ENCODE results near the gene SBK2. TPM values are rescaled to one million over a fixed set of nuclear protein-coding genes. Genes with fewer than 3 reads are reported as not detected.
"Not testable (repeated sequence)": the region's sequence is repeated elsewhere in the genome, so short reads cannot be mapped to it uniquely, and the experiment has no call there.

The SBK2 gene, protein sequence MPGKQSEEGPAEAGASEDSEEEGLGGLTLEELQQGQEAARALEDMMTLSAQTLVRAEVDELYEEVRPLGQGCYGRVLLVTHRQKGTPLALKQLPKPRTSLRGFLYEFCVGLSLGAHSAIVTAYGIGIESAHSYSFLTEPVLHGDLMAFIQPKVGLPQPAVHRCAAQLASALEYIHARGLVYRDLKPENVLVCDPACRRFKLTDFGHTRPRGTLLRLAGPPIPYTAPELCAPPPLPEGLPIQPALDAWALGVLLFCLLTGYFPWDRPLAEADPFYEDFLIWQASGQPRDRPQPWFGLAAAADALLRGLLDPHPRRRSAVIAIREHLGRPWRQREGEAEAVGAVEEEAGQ
- not detected for total RNA-seq (2021; fragmentation: NEBNext Ultra II Directional; extraction: Animal tissue kit (Norgen Biotek cat#: 25700))
- long read RNA-seq = 0 reads

DNA sequence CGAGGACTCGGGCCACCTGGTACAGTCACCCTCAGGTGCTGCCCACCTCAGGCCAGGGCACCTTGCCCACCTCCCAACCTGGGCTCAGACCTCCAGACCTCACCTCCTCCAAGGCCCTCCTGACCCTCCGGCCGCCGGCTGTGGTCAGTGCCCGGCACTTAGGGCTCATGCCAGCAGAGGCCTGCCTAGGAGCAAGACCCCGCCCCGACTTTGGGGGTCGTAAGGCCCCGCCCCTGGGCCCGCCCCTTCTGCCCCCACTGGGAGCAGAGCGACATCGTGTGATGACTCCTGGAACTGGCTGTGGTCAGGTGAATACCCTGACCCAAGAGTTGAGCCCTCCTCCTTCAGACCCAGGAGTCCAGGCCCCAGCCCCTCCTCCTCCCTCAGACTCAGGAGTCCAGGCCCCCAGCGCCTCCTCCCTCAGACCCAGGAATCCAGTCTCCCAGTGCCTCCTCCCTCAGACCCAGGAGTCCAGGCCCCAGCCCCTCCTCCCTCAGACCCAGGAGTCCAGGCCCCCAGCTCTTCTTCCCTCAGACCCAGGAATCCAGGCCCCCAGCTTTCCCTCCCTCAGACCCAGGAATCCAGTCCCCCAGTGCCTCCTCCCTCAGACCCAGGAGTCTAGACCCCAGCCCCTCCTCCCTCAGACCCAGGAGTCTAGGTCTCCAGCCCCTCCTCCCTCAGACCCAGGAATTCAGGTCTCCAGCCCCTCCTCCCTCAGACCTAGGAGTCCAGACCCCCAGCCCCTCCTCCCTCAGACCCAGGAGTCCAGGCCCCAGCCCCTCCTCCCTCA is at the start of gene SBK2:
Gene SBK2, minus strand, starts transcription at position 183 of the 790 bp plus-strand sequence. CDS start 839 bp downstream, outside the sequence.
- Mint-ChIP-seq H3K9me3 (no peaks in the 10 kb centered on the region), H3K27me3 (ENCODE audit: insufficient read depth) (peaks cover 6% of the 10 kb centered on the region; the same call in 1 of the 2 replicates), H3K4me1 (ENCODE audit: low read depth) (no peaks in the 10 kb centered on the region), H3K36me3 (ENCODE audit: low read depth) (no peaks in the 10 kb centered on the region), H3K4me3 (no peak within 1 kb of the TSS), H3K27ac (no peak within 1 kb of the TSS)
- DNase-seq = no peak
- TF ChIP-seq, protein P1, sequence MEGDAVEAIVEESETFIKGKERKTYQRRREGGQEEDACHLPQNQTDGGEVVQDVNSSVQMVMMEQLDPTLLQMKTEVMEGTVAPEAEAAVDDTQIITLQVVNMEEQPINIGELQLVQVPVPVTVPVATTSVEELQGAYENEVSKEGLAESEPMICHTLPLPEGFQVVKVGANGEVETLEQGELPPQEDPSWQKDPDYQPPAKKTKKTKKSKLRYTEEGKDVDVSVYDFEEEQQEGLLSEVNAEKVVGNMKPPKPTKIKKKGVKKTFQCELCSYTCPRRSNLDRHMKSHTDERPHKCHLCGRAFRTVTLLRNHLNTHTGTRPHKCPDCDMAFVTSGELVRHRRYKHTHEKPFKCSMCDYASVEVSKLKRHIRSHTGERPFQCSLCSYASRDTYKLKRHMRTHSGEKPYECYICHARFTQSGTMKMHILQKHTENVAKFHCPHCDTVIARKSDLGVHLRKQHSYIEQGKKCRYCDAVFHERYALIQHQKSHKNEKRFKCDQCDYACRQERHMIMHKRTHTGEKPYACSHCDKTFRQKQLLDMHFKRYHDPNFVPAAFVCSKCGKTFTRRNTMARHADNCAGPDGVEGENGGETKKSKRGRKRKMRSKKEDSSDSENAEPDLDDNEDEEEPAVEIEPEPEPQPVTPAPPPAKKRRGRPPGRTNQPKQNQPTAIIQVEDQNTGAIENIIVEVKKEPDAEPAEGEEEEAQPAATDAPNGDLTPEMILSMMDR (IDR thresholded peaks at IDR 0.05) = peak; percentile 40

DNA sequence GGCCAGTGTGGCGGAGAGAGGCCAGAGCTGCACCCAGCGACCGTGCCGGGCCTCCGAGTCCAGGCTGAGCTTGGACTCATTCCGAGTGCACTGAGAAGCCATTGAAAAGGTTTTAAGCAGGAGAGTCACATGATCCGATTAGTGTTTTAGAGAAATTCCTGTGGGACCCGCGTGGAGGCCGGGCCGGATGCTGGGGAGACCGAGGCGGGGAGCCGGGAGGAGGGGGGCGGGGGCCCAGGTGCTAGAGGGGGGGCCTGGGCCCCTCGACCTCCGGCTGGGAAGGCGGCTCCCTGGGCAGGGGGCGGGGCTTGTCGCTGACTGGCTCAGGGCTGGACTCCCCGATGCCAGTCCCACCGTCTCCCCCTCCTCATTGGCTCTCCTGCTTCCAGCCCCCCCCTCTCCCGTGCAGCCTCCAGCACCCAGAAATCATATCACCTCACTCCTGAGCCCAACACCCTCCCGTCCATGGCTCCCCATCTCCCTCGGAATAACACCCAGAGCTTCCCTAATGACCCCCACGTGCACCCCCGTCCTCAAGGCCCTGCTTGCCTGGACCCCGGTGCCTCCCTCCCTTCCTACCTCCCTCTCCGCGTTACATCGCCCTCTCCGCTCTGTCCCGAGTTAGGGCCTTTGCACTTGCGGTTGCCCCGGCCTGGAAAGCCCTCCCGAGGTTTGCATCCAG is 48.9 kb upstream of the SBK2 start:
- peaks cover 33% of the 10 kb centered on the region for H3K4me1 Mint-ChIP-seq (ENCODE audit: low read depth)

DNA sequence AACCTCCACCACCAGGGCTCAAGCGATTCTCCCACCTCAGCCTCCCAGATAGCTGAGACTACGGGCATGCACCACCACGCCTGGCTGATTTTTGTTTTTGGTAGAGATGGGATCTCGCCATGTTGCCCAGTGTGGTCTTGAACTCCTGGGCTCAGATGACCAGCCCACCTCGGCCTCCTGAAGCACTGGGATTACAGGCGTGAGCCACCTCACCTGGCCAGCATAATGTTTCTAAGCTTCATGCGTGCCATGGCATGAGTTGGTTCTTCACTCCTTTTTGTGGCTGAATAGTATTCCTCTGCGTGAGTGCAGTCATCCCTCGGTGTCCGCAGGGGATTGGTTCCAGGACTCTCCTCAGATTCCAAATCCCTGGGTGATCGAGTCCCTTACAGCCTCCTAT is 47.9 kb upstream of the SBK2 start:
- no peak for DNase-seq
- Mint-ChIP-seq H3K4me1 (ENCODE audit: low read depth) (peaks cover 33% of the 10 kb centered on the region), H3K27me3 (ENCODE audit: insufficient read depth) (peaks cover 2% of the 10 kb centered on the region), H3K4me3 (no peak overlapping the region), H3K9me3 (no peaks in the 10 kb centered on the region), H3K36me3 (ENCODE audit: low read depth) (peaks cover 2% of the 10 kb centered on the region), H3K27ac (no peak overlapping the region)
- TF ChIP-seq, protein P1 (IDR thresholded peaks at IDR 0.05) = no peak

More for the DNA sequence above, 48.9 kb upstream of the SBK2 start:
- peak overlapping the region; percentile 67 for H3K27ac Mint-ChIP-seq
- peak overlapping the region; percentile 79 for H3K4me3 Mint-ChIP-seq
- DNase-seq = peak; percentile 48
- H3K36me3 Mint-ChIP-seq (ENCODE audit: low read depth) = no peaks in the 10 kb centered on the region
- H3K27me3 Mint-ChIP-seq (ENCODE audit: insufficient read depth) = peaks cover 5% of the 10 kb centered on the region
- TF ChIP-seq, protein P1 (IDR thresholded peaks at IDR 0.05) = no peak
- no peaks in the 10 kb centered on the region for H3K9me3 Mint-ChIP-seq

DNA sequence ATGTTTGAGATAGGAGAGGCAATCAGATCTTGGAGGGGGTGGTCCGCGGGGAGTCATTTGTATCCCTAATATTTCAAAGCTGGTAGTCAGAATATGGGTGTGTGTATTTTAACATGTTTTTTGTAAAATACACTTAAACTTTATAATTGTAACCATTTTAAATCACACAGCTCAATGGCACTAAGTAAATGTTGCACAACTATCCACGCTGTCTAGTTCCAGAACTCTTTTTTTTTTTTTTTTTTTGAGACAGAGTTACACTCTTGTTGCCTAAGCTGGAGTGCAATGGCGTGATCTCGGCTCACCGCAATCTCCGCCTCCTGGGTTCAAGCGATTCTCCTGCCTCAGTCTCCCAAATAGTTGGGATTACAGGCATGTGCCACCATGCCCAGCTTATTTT is 47.0 kb upstream of the SBK2 start:
- not testable (repeated sequence) for H3K27ac Mint-ChIP-seq; H3K27me3 Mint-ChIP-seq (ENCODE audit: insufficient read depth); H3K4me3 Mint-ChIP-seq; H3K9me3 Mint-ChIP-seq; H3K36me3 Mint-ChIP-seq (ENCODE audit: low read depth); DNase-seq
- H3K4me1 Mint-ChIP-seq (ENCODE audit: low read depth) = peaks cover 33% of the 10 kb centered on the region

DNA sequence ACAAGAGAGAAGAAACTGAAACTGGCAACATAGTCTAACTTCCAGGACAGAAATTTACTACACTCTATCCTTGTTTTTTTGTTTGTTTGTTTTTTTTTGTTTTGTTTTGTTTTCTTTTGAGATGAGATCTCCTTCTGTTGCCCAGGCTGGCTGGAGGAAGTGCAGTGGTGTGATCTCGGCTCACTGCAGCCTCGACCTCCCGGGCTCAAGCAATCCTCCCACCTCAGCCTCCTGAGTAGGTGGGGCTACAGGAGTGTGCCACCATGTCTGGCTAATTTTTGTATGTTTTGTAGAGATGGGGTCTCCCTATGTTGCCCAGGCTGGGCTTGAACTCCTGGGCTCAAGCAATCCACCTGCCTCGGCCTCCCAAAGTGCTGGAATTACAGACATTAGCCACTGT is 45.4 kb upstream of the SBK2 start:
- peaks cover 10% of the 10 kb centered on the region for H3K36me3 Mint-ChIP-seq (ENCODE audit: low read depth)
- H3K27ac Mint-ChIP-seq = not testable (repeated sequence)

DNA sequence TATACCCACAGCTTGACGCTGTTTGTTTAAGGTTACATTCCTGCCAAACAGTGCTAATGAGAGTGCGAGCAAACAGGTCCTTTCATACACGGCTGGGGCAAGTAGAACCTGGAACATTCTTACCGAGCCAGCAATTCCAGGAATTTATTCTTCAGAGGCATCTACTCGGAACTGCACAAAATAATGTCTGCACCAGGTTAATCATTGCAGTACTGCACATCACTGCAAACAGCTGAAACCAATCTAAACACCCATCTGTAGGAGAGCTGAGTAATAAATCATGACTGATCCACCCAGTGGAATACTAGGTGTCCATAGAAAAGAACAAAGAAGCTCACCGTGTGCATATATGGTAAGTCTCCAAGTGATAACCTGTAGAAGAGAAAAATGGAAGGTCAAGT is 44.9 kb upstream of the SBK2 start:
- Mint-ChIP-seq H3K27me3 (ENCODE audit: insufficient read depth) (peaks cover 4% of the 10 kb centered on the region), H3K27ac (no peak overlapping the region), H3K9me3 (no peaks in the 10 kb centered on the region), H3K4me3 (peak overlapping the region; percentile 95), H3K36me3 (ENCODE audit: low read depth) (peaks cover 15% of the 10 kb centered on the region), H3K4me1 (ENCODE audit: low read depth) (peaks cover 27% of the 10 kb centered on the region)
- DNase-seq = no peak
- TF ChIP-seq, protein P1 (IDR thresholded peaks at IDR 0.05) = no peak

More for the DNA sequence above, 45.4 kb upstream of the SBK2 start:
- DNase-seq; H3K9me3 Mint-ChIP-seq; H3K27me3 Mint-ChIP-seq (ENCODE audit: insufficient read depth): not testable (repeated sequence)
- peak overlapping the region; percentile 95; the same call in 1 of the 2 replicates for H3K4me3 Mint-ChIP-seq
- H3K4me1 Mint-ChIP-seq (ENCODE audit: low read depth) = peaks cover 31% of the 10 kb centered on the region
